RWPE2 (cell line): ENCODE measurements around the gene MARCHF3.

Experiments used
- ATAC-seq: fragments of 200-7000 bp; cut with Tn5 transposase; 3 replicates; pipeline ENCODE4 v1.9.1; 2021; ENCODE audit warnings: low read depth
- DNase-seq: peaks from one replicate; pipeline ENCODE4 v3.0.0-alpha.2; 2020; ENCODE audit warnings: low spot score
- H3K27ac ChIP-seq: fragments of 450-650 bp; 2 replicates; pipeline ENCODE4 v1.5.1; 2017; ENCODE audit warnings: mild to moderate bottlenecking; ENCODE audit not compliant: poor library complexity, severe bottlenecking
- H3K27me3 ChIP-seq: fragments of 250-450 bp; sonication (Bioruptor Pico); 2 replicates; pipeline ENCODE4 v1.5.1; 2021; ENCODE audit warnings: mild to moderate bottlenecking, moderate library complexity; ENCODE audit not compliant: insufficient read depth, poor library complexity, severe bottlenecking
- H3K36me3 ChIP-seq: fragments of 250-450 bp; sonication (Bioruptor Pico); 2 replicates; pipeline ENCODE4 v1.5.1; 2020; ENCODE audit warnings: low read depth, mild to moderate bottlenecking, moderate library complexity
- H3K4me1 ChIP-seq: fragments of 250-450 bp; sonication (Bioruptor Pico); 2 replicates; pipeline ENCODE4 v1.5.1; 2021; ENCODE audit warnings: mild to moderate bottlenecking, moderate library complexity; ENCODE audit not compliant: insufficient read depth, poor library complexity, severe bottlenecking
- H3K4me3 ChIP-seq: fragments of 250-450 bp; sonication (Bioruptor Pico); 2 replicates; pipeline ENCODE4 v1.5.1; 2021; ENCODE audit warnings: mild to moderate bottlenecking, moderate library complexity; ENCODE audit not compliant: severe bottlenecking
- H3K9me3 ChIP-seq: fragments of 250-450 bp; sonication (Bioruptor Pico); 2 replicates; pipeline ENCODE4 v1.5.1; 2021; ENCODE audit warnings: mild to moderate bottlenecking, moderate library complexity; ENCODE audit not compliant: severe bottlenecking
- TF ChIP-seq, protein P1 (sequence below): fragments of 450-650 bp; IDR thresholded peaks from one replicate; pipeline ENCODE4 v1.5.1; 2017; ENCODE audit warnings: mild to moderate bottlenecking, moderate library complexity; ENCODE audit not compliant: poor library complexity, severe bottlenecking

Gene MARCHF3

DNA sequence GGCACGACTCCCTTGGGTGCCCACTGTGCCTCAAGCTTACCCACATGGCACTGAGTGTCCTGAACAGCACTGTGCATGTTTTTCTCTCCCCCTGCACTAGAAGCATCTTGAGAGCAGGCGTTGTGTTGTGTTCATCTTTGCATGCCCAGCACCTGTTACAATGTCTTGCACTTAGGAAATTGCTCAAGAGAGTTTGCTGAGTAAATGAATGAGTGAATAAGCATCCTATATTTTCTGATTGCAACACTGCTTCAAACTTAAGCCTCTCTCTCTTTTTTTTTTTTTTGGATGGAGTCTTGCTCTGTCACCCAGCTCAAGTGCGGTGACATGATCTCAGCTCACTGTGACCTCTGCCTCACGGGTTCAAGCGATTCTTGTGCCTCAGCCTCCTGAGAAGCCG lies 158.9 kb downstream of the MARCHF3 start:
- no peaks in the 10 kb centered on the region for H3K36me3 ChIP-seq
- no peaks in the 10 kb centered on the region for H3K9me3 ChIP-seq
- H3K27ac ChIP-seq: no peak overlapping the region
- no peaks in the 10 kb centered on the region for H3K27me3 ChIP-seq
- no peak for ATAC-seq
- no peaks in the 10 kb centered on the region for H3K4me1 ChIP-seq
- no peak for DNase-seq
- no peak overlapping the region for H3K4me3 ChIP-seq
- TF ChIP-seq, protein P1, sequence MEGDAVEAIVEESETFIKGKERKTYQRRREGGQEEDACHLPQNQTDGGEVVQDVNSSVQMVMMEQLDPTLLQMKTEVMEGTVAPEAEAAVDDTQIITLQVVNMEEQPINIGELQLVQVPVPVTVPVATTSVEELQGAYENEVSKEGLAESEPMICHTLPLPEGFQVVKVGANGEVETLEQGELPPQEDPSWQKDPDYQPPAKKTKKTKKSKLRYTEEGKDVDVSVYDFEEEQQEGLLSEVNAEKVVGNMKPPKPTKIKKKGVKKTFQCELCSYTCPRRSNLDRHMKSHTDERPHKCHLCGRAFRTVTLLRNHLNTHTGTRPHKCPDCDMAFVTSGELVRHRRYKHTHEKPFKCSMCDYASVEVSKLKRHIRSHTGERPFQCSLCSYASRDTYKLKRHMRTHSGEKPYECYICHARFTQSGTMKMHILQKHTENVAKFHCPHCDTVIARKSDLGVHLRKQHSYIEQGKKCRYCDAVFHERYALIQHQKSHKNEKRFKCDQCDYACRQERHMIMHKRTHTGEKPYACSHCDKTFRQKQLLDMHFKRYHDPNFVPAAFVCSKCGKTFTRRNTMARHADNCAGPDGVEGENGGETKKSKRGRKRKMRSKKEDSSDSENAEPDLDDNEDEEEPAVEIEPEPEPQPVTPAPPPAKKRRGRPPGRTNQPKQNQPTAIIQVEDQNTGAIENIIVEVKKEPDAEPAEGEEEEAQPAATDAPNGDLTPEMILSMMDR: no peak

GRCh38 chr5:126869005-126869451 lies 161.3 kb downstream of the MARCHF3 start:
- Histone ChIP-seq H3K9me3 (no peaks in the 10 kb centered on the region), H3K4me1 (no peaks in the 10 kb centered on the region), H3K27ac (no peak overlapping the region), H3K4me3 (no peak overlapping the region), H3K36me3 (no peaks in the 10 kb centered on the region), H3K27me3 (no peaks in the 10 kb centered on the region)
- TF ChIP-seq, protein P1: no peak
- DNase-seq (no peak), ATAC-seq (peak; percentile 83)

DNA sequence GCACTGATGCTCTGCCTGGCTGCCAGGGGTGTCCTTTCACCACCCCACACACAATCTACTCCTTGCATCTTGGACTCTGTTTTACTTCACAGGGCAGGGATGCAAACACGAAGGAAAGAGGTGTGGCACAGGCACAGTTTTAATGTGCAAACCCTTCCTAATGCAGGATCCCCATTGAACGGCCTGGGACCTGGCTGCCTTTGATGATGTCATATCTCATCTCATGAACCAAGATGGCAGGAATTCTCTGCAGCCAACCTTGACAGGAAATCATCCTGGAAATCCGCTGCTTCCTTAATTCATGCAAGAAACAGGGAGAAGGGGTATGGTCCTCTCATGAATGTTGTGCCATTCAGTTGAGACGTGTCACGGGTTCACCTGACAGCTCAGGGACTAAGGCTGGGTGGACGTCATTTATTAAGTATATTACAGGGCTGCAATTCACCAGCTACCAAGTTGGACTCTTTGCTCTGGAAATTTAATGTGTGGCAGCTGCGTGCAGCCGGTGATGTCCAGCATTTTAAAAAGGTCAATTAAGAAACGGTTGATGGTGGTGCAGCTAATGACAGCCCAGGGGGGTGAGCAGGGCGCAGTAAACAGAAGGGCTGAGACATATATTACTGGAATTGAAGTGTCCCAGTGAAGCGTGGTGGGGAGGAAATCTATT lies 161.9 kb downstream of the MARCHF3 start:
- DNase-seq (no peak), ATAC-seq (no peak)
- H3K4me1 ChIP-seq: no peaks in the 10 kb centered on the region
- H3K27ac ChIP-seq: no peak overlapping the region
- TF ChIP-seq, protein P1: no peak
- H3K36me3 ChIP-seq: no peaks in the 10 kb centered on the region
- H3K9me3 ChIP-seq: no peaks in the 10 kb centered on the region
- no peak overlapping the region for H3K4me3 ChIP-seq
- H3K27me3 ChIP-seq: no peaks in the 10 kb centered on the region

GRCh38 chr5:126866851-126867636 lies 163.3 kb downstream of the MARCHF3 start:
- no peak for DNase-seq
- H3K4me1 ChIP-seq: no peaks in the 10 kb centered on the region
- H3K27me3 ChIP-seq: no peaks in the 10 kb centered on the region
- no peaks in the 10 kb centered on the region for H3K9me3 ChIP-seq
- ATAC-seq: no peak
- TF ChIP-seq, protein P1: no peak
- H3K36me3 ChIP-seq: no peaks in the 10 kb centered on the region
- H3K27ac ChIP-seq: no peak overlapping the region
- H3K4me3 ChIP-seq: no peak overlapping the region

DNA sequence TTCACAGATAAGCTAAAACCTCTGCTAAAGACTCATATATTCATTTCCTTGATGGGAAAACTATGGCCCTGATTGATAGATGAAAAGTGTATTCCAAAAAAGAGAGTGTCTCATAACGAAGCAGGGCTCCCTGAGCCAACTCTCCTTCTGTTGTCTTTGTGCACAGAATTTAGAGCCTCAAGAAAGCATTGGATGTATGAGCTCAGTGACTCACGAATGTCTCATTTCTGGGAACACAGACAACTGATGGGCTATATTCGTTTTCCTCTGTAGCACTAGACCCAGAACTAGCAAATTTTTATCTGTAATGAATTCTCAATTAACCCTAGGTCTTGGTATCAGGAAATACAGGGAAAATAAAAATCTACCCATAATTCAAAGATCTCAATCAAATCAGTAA lies 165.1 kb downstream of the MARCHF3 start:
- no peak overlapping the region for H3K27ac ChIP-seq

More for the DNA sequence above, 165.1 kb downstream of the MARCHF3 start:
- no peaks in the 10 kb centered on the region for H3K27me3 ChIP-seq
- H3K4me1 ChIP-seq: peaks cover 2% of the 10 kb centered on the region
- no peaks in the 10 kb centered on the region for H3K9me3 ChIP-seq
- TF ChIP-seq, protein P1: no peak
- H3K36me3 ChIP-seq: no peaks in the 10 kb centered on the region
- DNase-seq (no peak), ATAC-seq (peak; percentile 72)
- H3K4me3 ChIP-seq: no peak overlapping the region
